Endometrial microvascular endothelial cells (primary cell): Measurements from ENCODE around the gene LAMB1. TPM values are rescaled to one million over a fixed set of nuclear protein-coding genes. Genes with fewer than 3 reads are reported as not detected.

Experiments
- in situ Hi-C: cut with HindIII; loops from 2 replicates; pipeline ENCODE4 v1.10.0; 2017; ENCODE audit warnings: low sequenced_read_pairs, low pct_unique_long_range_greater_than_20kb; ENCODE audit errors: inconsistent ontology term
- total RNA-seq: library from RNA; depleted of rRNA; stranded (reverse); fragments of >200 nt; gene quantifications from one replicate; pipeline ENCODE4 v1.2.3, GENCODE V29; 2015; ENCODE audit errors: inconsistent ontology term

Gene LAMB1
- total RNA-seq, 1 donor from 2014 or later = 262 TPM

DNA sequence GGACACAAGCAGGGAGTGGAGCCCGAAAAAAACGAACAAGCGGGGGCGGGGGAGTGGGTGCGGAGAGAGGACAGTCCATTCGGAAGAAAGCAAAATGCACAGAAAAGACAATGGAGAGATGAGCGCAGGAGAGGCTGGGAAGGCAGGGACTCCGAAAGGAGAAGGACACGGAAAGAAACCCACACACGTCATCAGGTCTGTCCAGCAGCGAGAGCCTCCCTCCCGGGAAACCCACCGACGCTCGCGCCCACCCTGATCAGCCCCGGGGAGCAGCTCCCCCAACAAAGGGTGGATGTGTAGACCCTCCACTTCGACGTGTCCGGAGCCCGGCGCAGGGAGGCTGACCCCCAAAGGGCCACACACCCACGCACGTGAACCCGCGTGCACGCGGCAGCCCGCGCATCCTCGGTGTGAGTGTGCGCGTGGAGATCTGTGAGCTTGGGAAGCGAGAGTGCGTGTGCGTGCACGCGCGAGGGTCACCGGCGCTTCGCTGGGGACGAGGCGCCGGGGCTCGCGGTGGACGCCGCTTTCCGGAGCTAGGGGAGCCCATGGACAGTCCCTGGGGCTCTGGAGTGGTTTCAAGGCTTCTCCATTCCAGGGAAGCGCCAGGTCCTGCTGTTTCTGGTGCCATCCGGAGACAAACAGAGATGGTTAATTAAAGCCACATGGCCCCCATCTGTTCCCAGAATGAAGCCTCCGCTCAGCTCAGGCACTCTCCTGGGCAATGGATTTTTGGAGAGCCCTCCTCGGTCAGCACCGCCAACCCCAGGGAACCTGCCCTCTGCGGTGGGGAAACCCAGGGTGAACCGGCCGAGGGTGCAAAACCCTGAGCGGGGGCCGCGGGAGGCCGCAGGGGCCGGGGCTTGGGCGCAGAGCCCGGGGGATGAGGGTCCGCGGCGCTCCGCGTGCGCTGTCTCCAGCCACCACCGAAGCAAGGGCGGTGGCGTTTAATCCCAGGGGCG, 916 bp downstream of the LAMB1 start:
- in situ Hi-C loops = loop anchor here (25.0 kb wide), 1 partner anchor 110 kb away; no protein-coding TSS in a partner anchor

DNA sequence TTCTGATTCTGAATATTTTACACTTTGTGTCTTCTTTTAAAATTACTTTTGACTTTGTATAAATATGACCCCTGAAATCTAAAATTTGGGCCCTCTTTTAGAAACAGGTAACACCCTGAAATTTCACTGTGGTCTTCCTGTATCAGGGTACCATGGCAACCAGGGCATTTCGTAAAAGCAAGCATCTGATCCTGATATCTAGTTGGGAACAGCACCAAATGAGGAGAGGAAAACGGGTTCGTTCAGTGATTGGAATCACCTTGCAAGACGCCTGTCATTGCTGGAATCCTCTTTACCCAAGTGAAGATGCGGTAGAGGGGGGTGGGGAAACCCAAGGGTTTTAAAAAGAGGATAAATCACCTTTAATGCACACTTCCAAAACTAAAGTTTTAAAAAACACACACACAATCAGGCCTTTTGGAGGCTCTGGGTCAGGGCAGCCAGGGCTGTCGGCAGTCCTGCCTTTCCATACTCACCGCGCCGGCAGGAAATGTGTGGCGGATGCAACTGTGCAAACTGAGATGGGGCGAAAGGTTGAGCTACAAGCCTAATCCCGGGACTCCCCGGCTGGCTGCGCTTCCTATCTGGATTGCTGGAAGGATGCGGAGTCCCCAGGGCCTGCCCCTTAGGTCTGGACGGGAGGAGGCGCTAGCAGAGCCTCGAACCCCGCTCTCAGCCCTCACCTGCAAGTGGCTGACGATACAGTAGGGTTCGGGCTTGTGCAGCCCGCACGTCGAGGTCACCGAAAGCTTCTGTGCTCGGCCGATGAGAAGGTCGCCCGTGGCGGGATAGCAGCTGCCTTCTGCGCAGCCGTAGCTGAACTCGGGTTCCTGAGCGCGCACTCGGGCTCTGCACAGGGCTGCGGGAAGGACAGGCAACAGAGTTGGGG, 1.8 kb downstream of the LAMB1 start:
- in situ Hi-C loops = loop anchor here (25.0 kb wide), 1 partner anchor 111 kb away; no protein-coding TSS in a partner anchor

DNA sequence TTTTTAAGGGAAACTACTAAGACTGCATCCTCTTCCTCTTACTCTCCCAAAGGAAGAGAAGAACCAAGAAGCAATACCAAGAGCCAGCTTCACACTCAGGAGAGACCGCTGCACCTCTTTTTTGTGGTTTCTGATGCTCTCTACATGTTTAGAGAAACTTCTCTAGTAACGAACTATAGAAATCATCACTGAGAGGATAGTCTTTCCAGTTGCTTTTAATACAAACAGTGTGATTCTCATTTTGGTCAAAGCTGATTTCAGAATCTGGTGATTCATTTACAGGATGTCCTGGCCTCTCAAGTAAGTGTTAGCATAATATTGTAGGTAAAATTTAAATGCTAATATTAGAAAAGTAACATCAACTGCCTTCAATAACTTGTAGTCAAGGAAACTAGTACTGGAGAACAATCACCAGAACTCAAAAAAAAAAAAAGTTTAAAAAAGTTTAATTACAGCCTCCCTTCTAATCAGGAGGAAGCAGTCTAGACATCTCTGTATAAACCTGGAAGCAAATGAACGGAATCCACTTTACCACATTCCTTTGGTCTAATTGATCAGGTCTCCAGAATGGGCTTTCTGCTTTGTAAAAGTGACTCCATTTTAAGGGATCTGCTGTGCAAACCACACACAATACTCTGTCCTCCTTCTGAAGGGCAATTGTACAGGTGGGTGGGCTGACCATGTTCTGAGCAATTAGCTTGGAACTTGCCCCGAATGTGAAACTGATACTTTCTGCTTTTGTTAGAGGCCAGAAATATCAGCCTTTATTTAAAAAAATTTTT, 3.0 kb downstream of the LAMB1 start:
- in situ Hi-C loops = loop anchor here (25.0 kb wide), 1 partner anchor 112 kb away; no protein-coding TSS in a partner anchor

DNA sequence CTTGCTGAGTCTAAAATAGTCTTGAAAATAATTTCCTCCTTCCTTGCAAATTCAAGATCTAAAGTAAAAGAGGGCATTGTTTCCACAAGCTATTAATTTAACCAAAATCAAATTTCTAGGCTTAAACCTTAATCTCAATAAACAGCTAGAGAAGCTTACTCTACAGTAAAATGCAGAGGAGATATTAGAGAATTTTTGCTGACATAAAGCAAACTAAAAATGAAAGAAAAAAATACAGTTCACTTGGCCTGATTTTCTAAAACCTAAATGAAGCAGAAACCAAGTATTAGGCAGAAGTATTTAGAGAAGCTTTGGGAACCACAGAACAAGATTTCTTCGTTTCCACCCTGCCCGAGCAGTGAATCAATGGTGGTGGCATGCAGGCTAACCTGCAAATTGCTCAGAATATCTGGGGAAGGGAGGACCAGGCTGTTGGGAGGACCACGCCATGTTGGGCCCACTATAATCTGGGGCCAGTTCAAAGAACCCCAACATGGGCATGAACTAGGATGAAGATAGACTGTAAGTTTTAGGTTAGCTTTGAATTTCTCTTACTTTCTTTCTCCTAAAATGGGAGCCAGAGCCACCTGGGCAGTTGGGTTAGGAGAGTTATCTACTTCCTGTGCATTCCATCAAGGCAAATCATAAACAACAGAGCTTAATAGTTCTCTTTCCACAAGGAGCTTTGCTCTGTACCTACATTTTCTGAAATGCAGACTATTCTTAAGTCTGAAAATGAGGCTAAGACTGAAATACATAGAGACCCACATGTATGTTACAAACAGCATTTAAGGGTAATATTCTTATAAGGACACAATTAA, 4.1 kb downstream of the LAMB1 start:
- in situ Hi-C loops = no loop called here

GRCh38 chr7:107998150-107998549, 4.8 kb downstream of the LAMB1 start:
- in situ Hi-C loops = no loop called here

DNA sequence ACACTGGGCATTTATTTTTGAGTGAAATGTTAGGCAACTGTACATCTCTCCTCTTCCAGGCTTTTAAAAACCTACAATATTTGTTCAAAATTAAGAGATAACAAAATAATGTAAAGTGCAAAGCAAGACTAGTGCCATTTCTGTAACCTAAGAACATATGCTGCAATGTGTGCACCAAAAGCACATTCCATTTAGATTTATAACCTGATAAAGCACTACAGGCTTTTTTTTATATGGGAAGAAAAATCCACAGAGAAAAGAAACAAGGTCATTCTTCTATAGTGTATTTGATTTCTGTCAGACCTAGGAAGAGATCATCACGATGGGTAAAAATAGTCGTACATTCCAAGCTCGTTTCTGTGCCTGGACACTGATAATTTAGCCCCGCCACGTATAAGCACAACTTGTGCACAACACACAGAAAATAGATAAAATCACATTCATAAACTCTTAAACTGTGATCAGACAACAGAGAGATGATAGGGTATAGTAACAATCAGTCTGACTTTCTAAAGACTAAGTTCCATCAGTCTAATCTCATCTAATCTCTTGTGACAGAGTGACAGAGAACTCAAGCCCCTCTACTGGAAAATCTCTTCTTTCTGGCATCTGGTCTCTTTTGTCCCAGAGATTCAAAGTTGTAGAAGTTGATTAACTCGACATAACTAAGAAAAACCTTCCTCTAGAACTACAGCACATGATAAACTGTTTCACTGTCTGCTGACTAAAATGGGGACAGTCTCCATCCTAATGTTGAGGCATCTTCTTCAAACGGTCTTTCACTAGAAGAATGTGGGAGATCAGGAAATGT, 6.7 kb downstream of the LAMB1 start:
- in situ Hi-C loops = no loop called here

DNA sequence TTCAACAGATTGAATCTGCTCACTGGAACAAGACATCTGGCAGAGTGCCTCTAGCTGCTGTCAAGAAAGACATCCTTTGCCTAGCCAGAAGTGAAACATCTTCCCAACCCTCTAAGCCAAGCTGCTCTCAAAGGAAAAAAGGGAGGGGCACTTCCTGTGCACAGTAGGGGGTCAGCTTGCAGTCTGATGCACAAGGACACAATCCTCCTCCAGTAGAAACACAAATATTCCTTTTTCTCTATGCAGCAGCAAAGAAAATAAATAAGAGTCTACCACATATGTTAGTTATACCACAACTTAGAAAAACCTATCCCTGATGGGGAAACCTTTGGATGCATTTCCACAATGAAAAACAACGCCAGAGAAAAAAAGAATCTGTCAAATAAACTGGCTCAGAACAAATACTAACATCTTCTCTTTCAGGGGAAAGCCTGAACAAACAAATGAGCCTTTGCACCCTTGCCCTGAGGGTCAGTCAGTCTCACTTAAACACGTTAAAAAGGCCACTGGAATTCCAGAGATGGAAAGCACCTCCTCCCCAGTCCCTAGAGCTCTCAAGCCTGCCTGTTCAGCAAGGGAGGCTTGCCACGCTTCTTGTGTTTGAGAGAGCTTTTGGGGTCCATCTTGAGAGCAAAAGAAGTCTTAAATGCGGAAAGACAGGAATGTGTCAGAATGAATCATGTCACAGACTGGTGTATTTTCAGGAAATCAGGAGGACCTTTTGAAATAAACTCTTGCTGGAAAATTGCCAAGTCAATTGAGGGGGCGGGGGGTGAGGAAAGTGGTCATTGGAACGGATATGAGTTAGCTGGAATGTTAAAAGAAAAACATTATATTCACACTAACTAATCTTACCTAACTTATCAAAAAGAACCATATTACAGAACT, 7.5 kb downstream of the LAMB1 start:
- in situ Hi-C loops = no loop called here

DNA sequence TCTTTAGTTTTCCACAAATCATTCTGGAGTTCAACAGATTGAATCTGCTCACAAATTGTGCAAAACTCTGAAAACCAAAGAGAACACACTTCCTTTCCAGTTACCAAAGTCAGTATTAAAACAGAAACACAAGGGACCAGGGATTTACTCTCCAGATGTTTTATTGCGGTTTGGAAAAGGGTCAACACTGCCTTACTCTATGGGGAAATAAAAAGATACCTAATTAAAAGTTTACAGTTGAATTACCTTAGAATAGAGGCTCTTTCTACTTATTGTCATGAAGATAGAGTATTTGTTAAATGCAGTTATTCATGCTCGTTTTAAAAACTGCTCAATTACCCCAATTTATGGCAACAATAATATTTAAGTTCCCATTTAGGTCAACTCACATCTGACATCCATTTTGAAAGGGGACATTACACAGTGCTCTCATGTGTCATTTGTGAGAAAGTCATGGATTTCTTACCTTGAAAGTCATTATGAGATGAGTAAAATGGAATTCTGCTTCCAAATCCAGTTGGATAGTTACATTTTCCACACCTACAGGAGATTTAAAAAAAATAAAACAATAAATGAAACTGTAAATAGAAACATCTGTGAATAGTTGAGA, 8.4 kb downstream of the LAMB1 start:
- in situ Hi-C loops = no loop called here

DNA sequence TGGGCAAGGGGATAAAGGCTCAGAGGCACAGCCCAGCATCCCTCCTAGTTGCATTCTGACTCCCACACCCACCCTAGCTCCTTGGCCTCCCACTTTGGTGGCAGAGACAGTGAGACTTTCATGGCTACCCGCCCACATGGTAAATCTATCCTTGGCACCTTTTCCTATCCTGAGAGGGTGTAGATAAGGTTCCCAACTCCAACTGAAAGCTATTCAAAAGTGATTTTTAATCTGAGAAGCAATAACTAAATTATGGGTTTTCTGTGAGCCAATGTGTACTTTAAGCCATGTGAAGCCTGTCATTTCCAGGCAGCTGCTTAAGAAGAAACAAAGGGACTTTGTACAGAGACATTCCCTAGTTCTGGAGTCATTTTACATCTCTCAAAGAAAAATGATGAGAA, 9.1 kb downstream of the LAMB1 start:
- in situ Hi-C loops = no loop called here

DNA sequence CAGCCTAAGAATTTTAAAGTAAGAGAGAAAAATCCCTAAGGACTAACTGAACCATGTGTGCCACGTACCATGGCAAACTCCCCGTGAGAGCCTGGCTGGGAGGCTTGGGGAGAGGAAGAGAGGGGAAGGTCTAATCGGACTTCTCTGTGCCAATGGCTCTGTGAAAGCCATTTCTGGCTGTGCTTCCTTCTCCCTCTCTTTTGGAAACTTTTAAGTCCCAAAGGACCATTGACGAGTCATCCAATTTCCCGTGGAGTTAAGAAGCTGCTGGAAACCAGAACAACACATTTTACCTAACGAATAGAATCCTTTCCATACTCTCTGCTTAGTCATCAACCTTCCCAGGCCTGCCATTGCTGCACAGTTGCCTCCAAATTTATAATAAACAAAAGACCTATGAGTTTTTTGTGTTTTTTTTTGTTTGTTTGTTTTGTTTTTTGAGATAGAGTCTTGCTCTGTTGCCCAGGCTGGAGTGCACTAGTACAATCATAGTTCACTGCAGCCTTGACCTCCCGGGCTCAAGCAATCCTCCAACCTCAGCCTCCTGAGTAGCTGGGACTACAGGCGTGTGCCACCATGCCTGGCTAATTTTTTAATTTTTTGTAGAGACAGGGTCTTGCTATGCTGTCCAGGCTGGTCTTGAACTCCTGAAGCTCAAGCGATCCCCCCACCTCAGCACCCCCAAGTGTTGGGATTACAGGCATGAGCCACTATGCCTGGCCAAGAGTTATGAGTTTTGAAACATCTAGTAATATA, 13.2 kb downstream of the LAMB1 start:
- in situ Hi-C loops = no loop called here

DNA sequence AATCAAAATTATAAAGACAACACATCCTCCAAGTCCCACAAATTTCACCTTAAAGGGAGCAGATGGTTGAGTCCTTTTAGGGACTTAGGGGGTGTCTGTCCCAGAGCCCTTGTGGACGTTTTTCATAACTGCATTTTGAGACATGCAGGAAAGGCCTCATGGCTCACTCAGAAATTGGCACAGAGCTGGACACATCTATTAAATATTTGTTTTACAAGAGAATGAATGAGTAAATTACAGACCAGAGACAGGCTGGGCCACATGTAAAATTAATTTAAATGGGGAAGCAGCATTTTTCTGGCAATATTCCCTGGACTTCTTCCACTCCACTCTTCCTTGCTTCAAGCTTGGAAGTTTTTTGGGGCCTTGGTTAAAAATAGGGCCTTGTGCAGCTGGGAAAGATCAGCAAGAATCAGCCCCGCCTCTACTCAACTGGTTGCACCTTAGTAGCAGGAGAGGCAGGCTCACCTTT, 20.0 kb downstream of the LAMB1 start:
- in situ Hi-C loops = no loop called here

GRCh38 chr7:107982042-107982840, 20.7 kb downstream of the LAMB1 start:
- in situ Hi-C loops = no loop called here

DNA sequence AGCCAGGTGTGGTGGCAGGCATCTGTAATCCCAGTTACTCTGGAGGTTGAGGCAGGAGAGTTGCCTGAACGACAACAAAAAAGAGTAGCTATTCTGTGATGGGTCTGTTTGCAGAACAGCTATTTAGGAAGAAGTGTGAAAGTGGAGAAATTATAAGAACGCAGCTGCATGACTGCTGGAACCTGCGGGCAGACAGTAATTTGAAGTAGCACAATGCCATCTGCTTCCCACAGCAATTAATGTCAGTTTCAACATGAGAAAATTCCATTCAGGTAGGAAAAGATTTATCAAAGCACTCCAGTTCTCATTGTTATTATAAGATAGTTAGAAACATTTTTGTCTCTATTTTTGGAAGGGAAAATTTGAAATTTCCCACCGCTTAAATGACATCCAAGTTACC, 21.5 kb downstream of the LAMB1 start:
- in situ Hi-C loops = no loop called here

- in situ Hi-C loops = no loop called here
Observed at GRCh38 chr7:107980671-107981190, 22.2 kb downstream of the LAMB1 start.
